Keratinocyte (primary cell): Measurements from ENCODE around the gene PDE10A.

Experiments
- EZH2 ChIP-seq: IDR thresholded peaks from one replicate; pipeline ENCODE4 v1.6.1; 2012; ENCODE audit warnings: inconsistent platforms, mild to moderate bottlenecking, low read length, moderate library complexity
- TF ChIP-seq, protein P1 (sequence below), 3 experiments: IDR thresholded peaks in 1 of 3; conservative IDR thresholded peaks in 1 of 3; optimal IDR thresholded peaks in 1 of 3; 2 replicates in 2 of 3; 3 replicates in 1 of 3; pipeline versions ENCODE3 to v1.5.1; 2011; ENCODE audit warnings: low read length in 3 of 3, mild to moderate bottlenecking in 3 of 3, moderate library complexity in 2 of 3, control low read depth in 1 of 3, inconsistent platforms in 1 of 3; ENCODE audit not compliant: insufficient read depth in 2 of 3; ENCODE audit errors: extremely low read depth in 1 of 3

GRCh38 chr6:165645919-165646318, 17.1 kb downstream of the PDE10A start:
- TF ChIP-seq, protein P1, sequence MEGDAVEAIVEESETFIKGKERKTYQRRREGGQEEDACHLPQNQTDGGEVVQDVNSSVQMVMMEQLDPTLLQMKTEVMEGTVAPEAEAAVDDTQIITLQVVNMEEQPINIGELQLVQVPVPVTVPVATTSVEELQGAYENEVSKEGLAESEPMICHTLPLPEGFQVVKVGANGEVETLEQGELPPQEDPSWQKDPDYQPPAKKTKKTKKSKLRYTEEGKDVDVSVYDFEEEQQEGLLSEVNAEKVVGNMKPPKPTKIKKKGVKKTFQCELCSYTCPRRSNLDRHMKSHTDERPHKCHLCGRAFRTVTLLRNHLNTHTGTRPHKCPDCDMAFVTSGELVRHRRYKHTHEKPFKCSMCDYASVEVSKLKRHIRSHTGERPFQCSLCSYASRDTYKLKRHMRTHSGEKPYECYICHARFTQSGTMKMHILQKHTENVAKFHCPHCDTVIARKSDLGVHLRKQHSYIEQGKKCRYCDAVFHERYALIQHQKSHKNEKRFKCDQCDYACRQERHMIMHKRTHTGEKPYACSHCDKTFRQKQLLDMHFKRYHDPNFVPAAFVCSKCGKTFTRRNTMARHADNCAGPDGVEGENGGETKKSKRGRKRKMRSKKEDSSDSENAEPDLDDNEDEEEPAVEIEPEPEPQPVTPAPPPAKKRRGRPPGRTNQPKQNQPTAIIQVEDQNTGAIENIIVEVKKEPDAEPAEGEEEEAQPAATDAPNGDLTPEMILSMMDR (optimal IDR thresholded peaks at IDR 0.05 in 1 of 3, IDR thresholded peaks at IDR 0.05 in 1 of 3, conservative IDR thresholded peaks at IDR 0.05 in 1 of 3; ENCODE audit: extremely low read depth in 1 of 3, insufficient read depth in 2 of 3, low read length in 3 of 3), result no peak
- no peak for TF ChIP-seq EZH2
